ENCODE results near the gene PAPLN. TPM values are rescaled to one million over a fixed set of nuclear protein-coding genes. Genes with fewer than 3 reads are reported as not detected.

The PAPLN gene
- total RNA-seq, 1 donor from 2014 or later = 12.7 TPM

- TF ChIP-seq CTCF (conservative IDR thresholded peaks at IDR 0.05; ENCODE audit: low read depth, low read length) = no peak
- peak overlapping the region; percentile 72 for H3K4me3 ChIP-seq (ENCODE audit: low read depth, low read length)
- no peak for DNase-seq (ENCODE audit: low read depth)
Measured at GRCh38 chr14:73239393-73240241, 2.3 kb downstream of the PAPLN start.

- H3K4me3 ChIP-seq (ENCODE audit: low read depth, low read length) = no peak overlapping the region
- TF ChIP-seq CTCF (conservative IDR thresholded peaks at IDR 0.05; ENCODE audit: low read depth, low read length) = no peak
- DNase-seq (ENCODE audit: low read depth) = no peak
Measured at GRCh38 chr14:73240816-73241480, 3.6 kb downstream of the PAPLN start.

GRCh38 chr14:73241481-73242165 lies 4.3 kb downstream of the PAPLN start:
- peak overlapping the region; percentile 40 for H3K4me3 ChIP-seq (ENCODE audit: low read depth, low read length)
- no peak for DNase-seq (ENCODE audit: low read depth)
- TF ChIP-seq CTCF (conservative IDR thresholded peaks at IDR 0.05; ENCODE audit: low read depth, low read length) = peak; percentile 31

- DNase-seq (ENCODE audit: low read depth) = no peak
- H3K4me3 ChIP-seq (ENCODE audit: low read depth, low read length) = peak overlapping the region; percentile 40
- no peak for TF ChIP-seq CTCF (conservative IDR thresholded peaks at IDR 0.05; ENCODE audit: low read depth, low read length)
Measured at GRCh38 chr14:73242357-73242901, 5.1 kb downstream of the PAPLN start.

- no peak for TF ChIP-seq CTCF (conservative IDR thresholded peaks at IDR 0.05; ENCODE audit: low read depth, low read length)
- no peak for DNase-seq (ENCODE audit: low read depth)
- no peak overlapping the region for H3K4me3 ChIP-seq (ENCODE audit: low read depth, low read length)
Measured at GRCh38 chr14:73243341-73243740, 6.0 kb downstream of the PAPLN start.

- no peak for DNase-seq (ENCODE audit: low read depth)
- H3K4me3 ChIP-seq (ENCODE audit: low read depth, low read length) = no peak overlapping the region
- no peak for TF ChIP-seq CTCF (conservative IDR thresholded peaks at IDR 0.05; ENCODE audit: low read depth, low read length)
Measured at GRCh38 chr14:73243748-73244147, 6.4 kb downstream of the PAPLN start.

All from epithelial cell of proximal tubule (primary cell).